VCaP (cell line): ENCODE data around the gene TNP1.

Experiments
- H3K27ac ChIP-seq: fragments of 450-650 bp; 2 replicates; pipeline ENCODE4 v1.5.1; 2017
- CTCF ChIP-seq: fragments of 450-650 bp; conservative IDR thresholded peaks from 2 replicates; pipeline ENCODE4 v1.5.1; 2017; ENCODE audit warnings: mild to moderate bottlenecking, moderate library complexity

TNP1 gene

GRCh38 chr2:216875862-216876261, 16.0 kb upstream of the TNP1 start:
- TF ChIP-seq CTCF = no peak
- no peak overlapping the region for H3K27ac ChIP-seq

GRCh38 chr2:216873573-216873972, 13.7 kb upstream of the TNP1 start:
- H3K27ac ChIP-seq = no peak overlapping the region
- TF ChIP-seq CTCF = no peak

DNA sequence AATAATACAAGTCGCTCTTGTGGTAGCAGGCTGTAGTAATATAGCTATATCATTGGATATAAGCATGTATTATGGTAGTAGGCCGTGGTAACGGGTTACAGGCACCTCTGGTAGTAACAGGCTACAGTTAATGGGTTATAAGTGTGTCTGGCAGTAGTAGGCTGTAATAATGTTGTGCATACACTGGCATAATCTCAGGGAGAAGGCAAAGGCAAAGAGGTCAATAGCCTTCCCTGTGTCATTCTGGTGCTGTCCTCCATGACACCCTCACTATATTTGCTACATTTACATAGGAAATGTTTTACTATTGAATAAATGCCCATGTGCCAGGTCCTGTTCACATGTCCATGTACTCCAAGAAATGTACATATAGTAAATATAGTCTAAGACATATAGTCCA, 12.8 kb upstream of the TNP1 start:
- TF ChIP-seq CTCF = no peak
- no peak overlapping the region for H3K27ac ChIP-seq

DNA sequence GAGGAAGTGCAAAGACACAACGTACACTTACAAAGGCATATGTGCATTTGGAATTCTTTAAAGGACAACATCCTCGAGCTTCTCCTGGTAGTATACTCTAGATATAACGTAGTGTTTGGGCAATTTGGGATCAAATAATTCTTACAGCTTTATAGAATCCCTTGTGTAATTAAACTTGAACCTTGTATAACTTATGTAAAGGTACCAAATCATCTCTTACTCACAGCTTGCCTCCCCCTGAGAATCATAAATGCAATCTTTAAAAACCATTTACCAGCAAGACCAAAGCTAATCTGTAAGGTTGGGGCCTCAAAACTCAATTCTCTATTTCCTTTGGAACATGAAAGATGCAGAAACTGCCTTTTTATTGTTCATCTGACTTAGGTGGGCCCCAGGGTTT, 12.2 kb upstream of the TNP1 start:
- H3K27ac ChIP-seq = no peak overlapping the region
- TF ChIP-seq CTCF = no peak

- no peak for TF ChIP-seq CTCF
- H3K27ac ChIP-seq = no peak overlapping the region
These were observed 11.6 kb upstream of the TNP1 start for GRCh38 chr2:216871333-216871934.

GRCh38 chr2:216870508-216871332, 10.9 kb upstream of the TNP1 start:
- TF ChIP-seq CTCF = no peak
- no peak overlapping the region for H3K27ac ChIP-seq

GRCh38 chr2:216866515-216867095, 6.7 kb upstream of the TNP1 start:
- H3K27ac ChIP-seq = no peak overlapping the region
- no peak for TF ChIP-seq CTCF
